NCI-H2081 treated with DMSO at 0.1 percent for 48 hours (cell line): Measurements from ENCODE around the gene CACNG3.
"Not testable (repeated sequence)": the region's sequence is repeated elsewhere in the genome, so short reads cannot be mapped to it uniquely, and the experiment has no call there.

Experiments
- DNase-seq: peaks from one replicate; lab custom pipeline; 2025; lab: John Stamatoyannopoulos, UW

Gene CACNG3

GRCh38 chr16:24279982-24280515 lies 23.9 kb downstream of the CACNG3 start:
- no peak for DNase-seq

- no peak for DNase-seq
Observed at GRCh38 chr16:24281466-24281865, 25.3 kb downstream of the CACNG3 start.

- no peak for DNase-seq
Observed at GRCh38 chr16:24282141-24282540, 26.0 kb downstream of the CACNG3 start.

- no peak for DNase-seq
Observed at GRCh38 chr16:24286741-24287405, 30.7 kb downstream of the CACNG3 start.

- no peak for DNase-seq
Observed at GRCh38 chr16:24288516-24288915, 32.4 kb downstream of the CACNG3 start.

- DNase-seq: no peak
Observed at GRCh38 chr16:24289166-24289700, 33.1 kb downstream of the CACNG3 start.

- DNase-seq: no peak
Observed at GRCh38 chr16:24291932-24292331, 35.8 kb downstream of the CACNG3 start.

- DNase-seq: no peak
Observed at GRCh38 chr16:24294131-24294530, 38.0 kb downstream of the CACNG3 start.

GRCh38 chr16:24297375-24297774 lies 41.2 kb downstream of the CACNG3 start:
- DNase-seq: no peak

- no peak for DNase-seq
Observed at GRCh38 chr16:24298548-24299167, 42.5 kb downstream of the CACNG3 start.

GRCh38 chr16:24300750-24301149 lies 44.6 kb downstream of the CACNG3 start:
- not testable (repeated sequence) for DNase-seq

GRCh38 chr16:24302636-24303035 lies 46.5 kb downstream of the CACNG3 start:
- no peak for DNase-seq

- no peak for DNase-seq
Observed at GRCh38 chr16:24308200-24308599, 52.1 kb downstream of the CACNG3 start.

GRCh38 chr16:24309258-24310142 lies 53.4 kb downstream of the CACNG3 start:
- DNase-seq: no peak

- DNase-seq: no peak
Observed at GRCh38 chr16:24315343-24315742, 59.2 kb downstream of the CACNG3 start.

GRCh38 chr16:24318680-24319079 lies 62.5 kb downstream of the CACNG3 start:
- DNase-seq: no peak

GRCh38 chr16:24319126-24319814 lies 63.1 kb downstream of the CACNG3 start:
- no peak for DNase-seq

GRCh38 chr16:24322106-24322505 lies 66.0 kb downstream of the CACNG3 start:
- DNase-seq: no peak

GRCh38 chr16:24324421-24324820 lies 68.3 kb downstream of the CACNG3 start:
- DNase-seq: no peak

- DNase-seq: no peak
Observed at GRCh38 chr16:24328835-24329452, 72.8 kb downstream of the CACNG3 start.

GRCh38 chr16:24332178-24332577 lies 76.0 kb downstream of the CACNG3 start:
- DNase-seq: no peak
